HCT116 (cell line): Measurements from ENCODE around the gene RCC2.

Source experiments
- EZH2 ChIP-seq: fragments of 200-600 bp; sonication (generic); IDR thresholded peaks from 2 replicates; pipeline ENCODE4 v1.6.1; 2017; ENCODE audit warnings: antibody characterized with exemption, mixed run types
- FOSL1 ChIP-seq: IDR thresholded peaks from 2 replicates; pipeline ENCODE4 v1.6.1; 2012; ENCODE audit warnings: low read depth
- TF ChIP-seq, protein P1 (sequence below), 3 experiments: fragments of 200-600 bp in 1 of 3; sonication (generic) in 1 of 3; IDR thresholded peaks in 2 of 3; conservative IDR thresholded peaks in 1 of 3; 2 replicates each; pipeline ENCODE4 v1.5.1; 2012 to 2017; ENCODE audit warnings: low read depth in 2 of 3, low read length in 2 of 3, antibody characterized with exemption in 1 of 3, borderline replicate concordance in 1 of 3, control low read depth in 1 of 3, mild to moderate bottlenecking in 1 of 3, mixed read lengths in 1 of 3, mixed run types in 1 of 3, moderate library complexity in 1 of 3; ENCODE audit not compliant: insufficient read depth in 1 of 3
- TF ChIP-seq, protein P2 (sequence below): IDR thresholded peaks from 2 replicates; pipeline ENCODE4 v1.6.1; 2011; ENCODE audit warnings: mild to moderate bottlenecking, low read length, moderate library complexity; ENCODE audit not compliant: insufficient replicate concordance; ENCODE audit errors: extremely low read depth
- TF ChIP-seq, protein P3 (sequence below): IDR thresholded peaks from 2 replicates; pipeline ENCODE4 v1.6.1; 2012; ENCODE audit warnings: low read depth

DNA sequence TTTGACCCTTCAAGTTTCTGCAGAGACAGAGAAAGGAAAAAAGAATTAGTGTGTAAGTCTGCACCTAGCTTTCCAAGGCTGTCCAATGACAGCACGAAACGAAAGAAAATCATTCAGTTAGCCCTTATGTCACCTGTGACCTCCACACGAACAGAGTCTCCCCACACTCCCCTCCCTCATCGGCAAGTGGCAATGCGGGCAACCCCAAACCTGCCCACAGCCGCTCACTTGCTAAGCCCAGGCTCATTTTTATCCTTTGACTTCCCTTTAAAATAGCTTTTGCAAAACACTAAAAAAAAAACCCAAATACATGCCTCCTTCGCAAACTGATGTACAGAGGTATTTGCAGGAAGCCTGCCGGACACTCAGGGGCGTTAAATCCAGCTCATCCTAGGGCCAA lies 10.3 kb downstream of the RCC2 start:
- TF ChIP-seq, protein P1, sequence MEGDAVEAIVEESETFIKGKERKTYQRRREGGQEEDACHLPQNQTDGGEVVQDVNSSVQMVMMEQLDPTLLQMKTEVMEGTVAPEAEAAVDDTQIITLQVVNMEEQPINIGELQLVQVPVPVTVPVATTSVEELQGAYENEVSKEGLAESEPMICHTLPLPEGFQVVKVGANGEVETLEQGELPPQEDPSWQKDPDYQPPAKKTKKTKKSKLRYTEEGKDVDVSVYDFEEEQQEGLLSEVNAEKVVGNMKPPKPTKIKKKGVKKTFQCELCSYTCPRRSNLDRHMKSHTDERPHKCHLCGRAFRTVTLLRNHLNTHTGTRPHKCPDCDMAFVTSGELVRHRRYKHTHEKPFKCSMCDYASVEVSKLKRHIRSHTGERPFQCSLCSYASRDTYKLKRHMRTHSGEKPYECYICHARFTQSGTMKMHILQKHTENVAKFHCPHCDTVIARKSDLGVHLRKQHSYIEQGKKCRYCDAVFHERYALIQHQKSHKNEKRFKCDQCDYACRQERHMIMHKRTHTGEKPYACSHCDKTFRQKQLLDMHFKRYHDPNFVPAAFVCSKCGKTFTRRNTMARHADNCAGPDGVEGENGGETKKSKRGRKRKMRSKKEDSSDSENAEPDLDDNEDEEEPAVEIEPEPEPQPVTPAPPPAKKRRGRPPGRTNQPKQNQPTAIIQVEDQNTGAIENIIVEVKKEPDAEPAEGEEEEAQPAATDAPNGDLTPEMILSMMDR (IDR thresholded peaks at IDR 0.05 in 2 of 3, conservative IDR thresholded peaks at IDR 0.05 in 1 of 3; ENCODE audit: borderline replicate concordance in 1 of 3, insufficient read depth in 1 of 3, low read depth in 2 of 3, low read length in 2 of 3): no peak
- TF ChIP-seq FOSL1 (no peak), EZH2 (no peak)
- TF ChIP-seq, protein P2, sequence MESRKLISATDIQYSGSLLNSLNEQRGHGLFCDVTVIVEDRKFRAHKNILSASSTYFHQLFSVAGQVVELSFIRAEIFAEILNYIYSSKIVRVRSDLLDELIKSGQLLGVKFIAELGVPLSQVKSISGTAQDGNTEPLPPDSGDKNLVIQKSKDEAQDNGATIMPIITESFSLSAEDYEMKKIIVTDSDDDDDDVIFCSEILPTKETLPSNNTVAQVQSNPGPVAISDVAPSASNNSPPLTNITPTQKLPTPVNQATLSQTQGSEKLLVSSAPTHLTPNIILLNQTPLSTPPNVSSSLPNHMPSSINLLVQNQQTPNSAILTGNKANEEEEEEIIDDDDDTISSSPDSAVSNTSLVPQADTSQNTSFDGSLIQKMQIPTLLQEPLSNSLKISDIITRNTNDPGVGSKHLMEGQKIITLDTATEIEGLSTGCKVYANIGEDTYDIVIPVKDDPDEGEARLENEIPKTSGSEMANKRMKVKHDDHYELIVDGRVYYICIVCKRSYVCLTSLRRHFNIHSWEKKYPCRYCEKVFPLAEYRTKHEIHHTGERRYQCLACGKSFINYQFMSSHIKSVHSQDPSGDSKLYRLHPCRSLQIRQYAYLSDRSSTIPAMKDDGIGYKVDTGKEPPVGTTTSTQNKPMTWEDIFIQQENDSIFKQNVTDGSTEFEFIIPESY: no peak
- TF ChIP-seq, protein P3, sequence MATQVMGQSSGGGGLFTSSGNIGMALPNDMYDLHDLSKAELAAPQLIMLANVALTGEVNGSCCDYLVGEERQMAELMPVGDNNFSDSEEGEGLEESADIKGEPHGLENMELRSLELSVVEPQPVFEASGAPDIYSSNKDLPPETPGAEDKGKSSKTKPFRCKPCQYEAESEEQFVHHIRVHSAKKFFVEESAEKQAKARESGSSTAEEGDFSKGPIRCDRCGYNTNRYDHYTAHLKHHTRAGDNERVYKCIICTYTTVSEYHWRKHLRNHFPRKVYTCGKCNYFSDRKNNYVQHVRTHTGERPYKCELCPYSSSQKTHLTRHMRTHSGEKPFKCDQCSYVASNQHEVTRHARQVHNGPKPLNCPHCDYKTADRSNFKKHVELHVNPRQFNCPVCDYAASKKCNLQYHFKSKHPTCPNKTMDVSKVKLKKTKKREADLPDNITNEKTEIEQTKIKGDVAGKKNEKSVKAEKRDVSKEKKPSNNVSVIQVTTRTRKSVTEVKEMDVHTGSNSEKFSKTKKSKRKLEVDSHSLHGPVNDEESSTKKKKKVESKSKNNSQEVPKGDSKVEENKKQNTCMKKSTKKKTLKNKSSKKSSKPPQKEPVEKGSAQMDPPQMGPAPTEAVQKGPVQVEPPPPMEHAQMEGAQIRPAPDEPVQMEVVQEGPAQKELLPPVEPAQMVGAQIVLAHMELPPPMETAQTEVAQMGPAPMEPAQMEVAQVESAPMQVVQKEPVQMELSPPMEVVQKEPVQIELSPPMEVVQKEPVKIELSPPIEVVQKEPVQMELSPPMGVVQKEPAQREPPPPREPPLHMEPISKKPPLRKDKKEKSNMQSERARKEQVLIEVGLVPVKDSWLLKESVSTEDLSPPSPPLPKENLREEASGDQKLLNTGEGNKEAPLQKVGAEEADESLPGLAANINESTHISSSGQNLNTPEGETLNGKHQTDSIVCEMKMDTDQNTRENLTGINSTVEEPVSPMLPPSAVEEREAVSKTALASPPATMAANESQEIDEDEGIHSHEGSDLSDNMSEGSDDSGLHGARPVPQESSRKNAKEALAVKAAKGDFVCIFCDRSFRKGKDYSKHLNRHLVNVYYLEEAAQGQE: no peak
